Measurements from ENCODE around the gene CHST6. TPM values are rescaled to one million over a fixed set of nuclear protein-coding genes. Genes with fewer than 3 reads are reported as not detected.

CHST6 gene
- total and polyA plus RNA-seq, 2 of the 8 experiments (the other 6 are each of a cell fraction or from before 2014, with no cell fraction given) = 18.2 to 25.4 TPM

- H3K36me3 ChIP-seq (ENCODE audit: control insufficient read depth in 2 of 4, insufficient read depth in 4 of 4, low read length in 3 of 4) = peaks cover 0 to 9% (median 3%) of the 10 kb centered on the region in 4 experiments; a peak in 4 of 8 replicates
- H2AK5ac ChIP-seq (ENCODE audit: low read depth, low read length) = no peak overlapping the region
- ChIA-PET CTCF (ENCODE audit: partially characterized antibody) (interaction anchor here (0.8 to 12.3 kb wide), 6 partner anchors 11 to 106 kb away, joined by 3 to 127 read pairs (median 8); partner anchors contain the start of gene TMEM170A), POLR2A (ENCODE audit: partially characterized antibody) (interaction anchor here (1.3 to 1.4 kb wide), 2 partner anchors 10 to 13 kb away, joined by 3 to 5 read pairs; partner anchors contain the start of gene CHST6)
- no peaks in the 10 kb centered on the region for H3K4me1 ChIP-seq (replicated peaks in 1 of 4; ENCODE audit: control insufficient read depth in 3 of 4, insufficient read depth in 4 of 4, low read length in 3 of 4)
- no peak overlapping the region for H3K56ac ChIP-seq (replicated peaks; ENCODE audit: insufficient read length, low read depth, low read length)
- no peak overlapping the region for H2BK12ac ChIP-seq (ENCODE audit: low read depth, low read length)
- no peak overlapping the region for H2BK120ac ChIP-seq (replicated peaks; ENCODE audit: low read depth, low read length)
- peak overlapping the region; percentile 71 for H2BK5ac ChIP-seq (ENCODE audit: low read depth, low read length)
- no peak for FAIRE-seq
- H4K91ac ChIP-seq (replicated peaks; ENCODE audit: insufficient read length, low read length) = no peak overlapping the region
- no peak overlapping the region for H4K5ac ChIP-seq (ENCODE audit: insufficient read length, low read depth, low read length)
- no peaks in the 10 kb centered on the region for H3K9me3 ChIP-seq (ENCODE audit: insufficient read depth in 2 of 2, low read depth in 1 of 2, low read length in 1 of 2)
- no peak overlapping the region for H2AFZ ChIP-seq (ENCODE audit: low read length)
- H2BK15ac ChIP-seq (ENCODE audit: low read length) = no peak overlapping the region
- DNase-seq (ENCODE audit: low read depth in 1 of 2, low spot score in 2 of 2) = no peak
- no peaks in the 10 kb centered on the region for H3K23me2 ChIP-seq (ENCODE audit: low read depth, low read length)
- no peak overlapping the region for H3K14ac ChIP-seq (ENCODE audit: insufficient read length)
- no peak overlapping the region for H2BK20ac ChIP-seq (ENCODE audit: low read length)
- no peaks in the 10 kb centered on the region for H3K79me2 ChIP-seq (ENCODE audit: control insufficient read depth in 1 of 2, insufficient read depth in 2 of 2, low read length in 2 of 2)
- 87 to 100% methylated on average over 1 to 7 of the region's 7 CpGs for WGBS, 2 experiments (ENCODE audit: extremely low coverage in 1 of 2, insufficient coverage in 1 of 2, insufficient read length in 1 of 2, insufficient replicate concordance in 2 of 2, low coverage in 1 of 2, low lambda C conversion rate in 2 of 2, missing lambda C conversion rate in 1 of 2)
- H4K8ac ChIP-seq (ENCODE audit: extremely low read depth, insufficient read depth, low read length) = no peak overlapping the region
- no peak overlapping the region for H3K23ac ChIP-seq (ENCODE audit: insufficient read length)
- H3K27ac ChIP-seq (ENCODE audit: low read depth, low read length) = no peak overlapping the region
- H3K4me3 ChIP-seq (ENCODE audit: extremely low read depth in 1 of 4, insufficient read depth in 2 of 4, low read depth in 3 of 4, low read length in 4 of 4) = no peak overlapping the region
- H4K20me1 ChIP-seq (replicated peaks in 1 of 2; ENCODE audit: control insufficient read depth in 1 of 2, insufficient read depth in 2 of 2, low read length in 2 of 2) = no peaks in the 10 kb centered on the region
- H3K4me2 ChIP-seq (ENCODE audit: insufficient read depth in 1 of 2, low read depth in 2 of 2, low read length in 2 of 2) = no peak overlapping the region
- H3K18ac ChIP-seq (ENCODE audit: extremely low read depth, low read length) = no peak overlapping the region; the same call in 1 of the 2 replicates
- no peaks in the 10 kb centered on the region for H3K27me3 ChIP-seq (replicated peaks in 1 of 4; ENCODE audit: control insufficient read depth in 3 of 4, extremely low read depth in 1 of 4, insufficient read depth in 3 of 4, low read length in 3 of 4)
- H3K4ac ChIP-seq (replicated peaks; ENCODE audit: insufficient read length, low read depth, low read length) = no peak overlapping the region
- peaks cover 4% of the 10 kb centered on the region; the same call in 1 of the 2 replicates for H3K79me1 ChIP-seq (ENCODE audit: low read depth, low read length)
- no peak overlapping the region for H3K9ac ChIP-seq (replicated peaks in 1 of 4; ENCODE audit: extremely low read depth in 1 of 4, low read depth in 3 of 4, low read length in 3 of 4)
Measured at GRCh38 chr16:75485230-75486013, 9.8 kb downstream of the CHST6 start.
